ENCODE results near the gene PTGES. TPM values are rescaled to one million over a fixed set of nuclear protein-coding genes. Genes with fewer than 3 reads are reported as not detected.
A peak's percentile ranks its signal among the peaks of the same experiment; 100 is the strongest.

Gene PTGES
- total and polyA plus RNA-seq, 8 donors: 0.16 to 2.5 (median 0.95) TPM

- FAIRE-seq (no peak), DNase-seq (no peak), ATAC-seq (peak in 3 of 4 donors; percentile 8 to 44 (median 41))
- WGBS, 2 donors: 4 to 6% methylated on average over 24 to 25 of the region's 25 CpGs
- Histone ChIP-seq H3K9me3 (no peaks in the 10 kb centered on the region), H3K36me3 (no peaks in the 10 kb centered on the region), H3K4me3 (peak overlapping the region in 2 of 4 donors; percentile 27 to 39), H3K4me1 (peaks cover 0 to 8% (median 5%) of the 10 kb centered on the region in 3 donors), H3K27ac (no peak overlapping the region), H3K27me3 (peaks cover 0 to 5% (median 0%) of the 10 kb centered on the region in 4 donors)
- intact Hi-C loops (cut with DNase I): no loop called here
- TF ChIP-seq CTCF (IDR thresholded peaks at IDR 0.05): no peak
Measured at GRCh38 chr9:129697656-129698253, 55.1 kb downstream of the PTGES start.

- peaks cover 0 to 5% (median 0%) of the 10 kb centered on the region in 4 donors for H3K27me3 ChIP-seq
- peak overlapping the region in 2 of 4 donors; percentile 27 to 39 for H3K4me3 ChIP-seq
- peaks cover 0 to 8% (median 5%) of the 10 kb centered on the region in 3 donors for H3K4me1 ChIP-seq
- H3K27ac ChIP-seq: no peak overlapping the region
- DNase-seq: peak in 4 of 6 donors; percentile 26 to 66 (median 40)
- intact Hi-C loops (cut with DNase I): no loop called here
- peak; percentile 31 to 77 (median 66) for ATAC-seq
- H3K36me3 ChIP-seq: no peaks in the 10 kb centered on the region
- TF ChIP-seq CTCF (IDR thresholded peaks at IDR 0.05): no peak
- H3K9me3 ChIP-seq: no peaks in the 10 kb centered on the region
- 1 to 5% methylated on average over 31 to 71 of the region's 71 CpGs for WGBS, 2 donors
- FAIRE-seq: no peak
Measured at GRCh38 chr9:129696944-129697655, 55.7 kb downstream of the PTGES start.

GRCh38 chr9:129695870-129696269 is 57.0 kb downstream of the PTGES start:
- no peak for ATAC-seq
- FAIRE-seq: no peak
- H3K27me3 ChIP-seq: peaks cover 0 to 5% (median 0%) of the 10 kb centered on the region in 4 donors
- no peak overlapping the region for H3K27ac ChIP-seq
- H3K4me3 ChIP-seq: no peak overlapping the region
- no peaks in the 10 kb centered on the region for H3K9me3 ChIP-seq
- 57 to 61% methylated on average over 3 of the region's 3 CpGs for WGBS, 2 donors
- no peaks in the 10 kb centered on the region for H3K36me3 ChIP-seq
- H3K4me1 ChIP-seq: peaks cover 0 to 8% (median 5%) of the 10 kb centered on the region in 3 donors
- intact Hi-C loops (cut with DNase I): no loop called here
- no peak for TF ChIP-seq CTCF (IDR thresholded peaks at IDR 0.05)
- no peak for DNase-seq

GRCh38 chr9:129694243-129694646 is 58.6 kb downstream of the PTGES start:
- DNase-seq: no peak
- no peak for ATAC-seq
- WGBS, 2 donors: 57 to 72% methylated on average over 11 of the region's 11 CpGs
- FAIRE-seq: no peak
- Histone ChIP-seq H3K9me3 (no peaks in the 10 kb centered on the region), H3K27ac (no peak overlapping the region), H3K27me3 (no peaks in the 10 kb centered on the region), H3K4me1 (peaks cover 0 to 8% (median 5%) of the 10 kb centered on the region in 3 donors), H3K36me3 (no peaks in the 10 kb centered on the region), H3K4me3 (no peak overlapping the region)
- intact Hi-C loops (cut with DNase I): no loop called here
- TF ChIP-seq CTCF (IDR thresholded peaks at IDR 0.05): no peak

GRCh38 chr9:129693741-129694140 is 59.1 kb downstream of the PTGES start:
- 55 to 66% methylated on average over 8 of the region's 8 CpGs for WGBS, 2 donors
- intact Hi-C loops (cut with DNase I): no loop called here
- Histone ChIP-seq H3K9me3 (no peaks in the 10 kb centered on the region), H3K27me3 (no peaks in the 10 kb centered on the region), H3K4me1 (peaks cover 0 to 8% (median 5%) of the 10 kb centered on the region in 3 donors), H3K4me3 (no peak overlapping the region), H3K36me3 (no peaks in the 10 kb centered on the region), H3K27ac (no peak overlapping the region)
- ATAC-seq (no peak), DNase-seq (no peak), FAIRE-seq (no peak)
- no peak for TF ChIP-seq CTCF (IDR thresholded peaks at IDR 0.05)

Measured in pancreas (tissue), 10 donors.